Endothelial cell of umbilical vein (primary cell): ENCODE data around the gene CMIP. TPM values are rescaled to one million over a fixed set of nuclear protein-coding genes. Genes with fewer than 3 reads are reported as not detected.
A peak's percentile ranks its signal among the peaks of the same experiment; 100 is the strongest.

Source experiments
- BruUV-seq: library from RNA; stranded (reverse); fragments of 400-500 nt; replicated peaks from 2 replicates; lab custom pipeline; 2021; lab: Mats Ljungman, UMichigan
- CTCF ChIA-PET: fragments of 300-600, 350-600 bp; sonication (Branson Sonifier 250); formaldehyde crosslinking; loops from one replicate; lab custom pipeline; 2021; ENCODE audit warnings: antibody characterized with exemption, inconsistent platforms; lab: Charles Lee
- POLR2A ChIA-PET: fragments of 300-600, 350-600 bp; sonication (Branson Sonifier 250); formaldehyde crosslinking; loops from one replicate; lab custom pipeline; 2021; ENCODE audit warnings: antibody characterized with exemption, inconsistent platforms; lab: Charles Lee
- DNase-seq: peaks from one replicate; pipeline ENCODE4 v3.0.0-alpha.2; 2011; ENCODE audit warnings: low read depth, low spot score
- FAIRE-seq: peaks from 2 replicates; lab custom pipeline; 2011; peaks lifted over from hg19 to GRCh38; lab: Jason Lieb, UNC
- H2AFZ ChIP-seq: 2 replicates; pipeline ENCODE4 v1.6.0; 2012; ENCODE audit warnings: low read depth, low read length, control low read depth, inconsistent platforms
- H3K27ac ChIP-seq: 2 replicates; pipeline ENCODE4 v1.5.1; 2011; ENCODE audit warnings: low read depth, mild to moderate bottlenecking, control low read depth, low read length, moderate library complexity; ENCODE audit not compliant: insufficient read depth
- H3K27me3 ChIP-seq, 2 experiments: 2 replicates each; pipeline versions ENCODE4 v1.6.0 to v1.6.1; 2011; ENCODE audit warnings: low read length in 2 of 2, mixed read lengths in 1 of 2; ENCODE audit not compliant: control insufficient read depth in 2 of 2, insufficient read depth in 2 of 2
- H3K36me3 ChIP-seq, 2 experiments: 2 replicates in 1 of 2; 3 replicates in 1 of 2; pipeline ENCODE4 v1.5.1; 2011; ENCODE audit warnings: low read length in 2 of 2, mild to moderate bottlenecking in 1 of 2, moderate library complexity in 1 of 2; ENCODE audit not compliant: control insufficient read depth in 2 of 2, insufficient read depth in 2 of 2; ENCODE audit errors: extremely low read depth in 1 of 2
- H3K4me1 ChIP-seq: 3 replicates; pipeline ENCODE4 v1.5.1; 2011; ENCODE audit warnings: mild to moderate bottlenecking, low read length; ENCODE audit not compliant: control insufficient read depth, insufficient read depth; ENCODE audit errors: extremely low read depth
- H3K4me2 ChIP-seq: 2 replicates; pipeline ENCODE4 v1.6.1; 2011; ENCODE audit warnings: low read length, control low read depth, mixed read lengths; ENCODE audit not compliant: insufficient read depth
- H3K4me3 ChIP-seq, 3 experiments: fragments of 200-600 bp in 1 of 3; sonication (generic), shearing (Covaris generic) in 1 of 3; replicated peaks in 1 of 3; 2 replicates each; pipeline ENCODE4 v1.5.1; 2011 to 2016; ENCODE audit warnings: control low read depth in 3 of 3, low read length in 3 of 3, mild to moderate bottlenecking in 2 of 3, inconsistent platforms in 1 of 3, low read depth in 1 of 3, moderate library complexity in 1 of 3; ENCODE audit not compliant: insufficient read depth in 1 of 3
- H3K79me2 ChIP-seq: 2 replicates; pipeline ENCODE4 v1.6.0; 2012; ENCODE audit warnings: low read length, inconsistent platforms; ENCODE audit not compliant: control insufficient read depth, insufficient read depth
- H3K9ac ChIP-seq: replicated peaks from 2 replicates; pipeline ENCODE3; 2011; ENCODE audit warnings: low read length, control low read depth; ENCODE audit not compliant: insufficient read depth; ENCODE audit errors: extremely low read depth
- H3K9me1 ChIP-seq: replicated peaks from 3 replicates; pipeline ENCODE4 v1.6.0; 2011; ENCODE audit warnings: mild to moderate bottlenecking, low read length; ENCODE audit not compliant: control insufficient read depth, insufficient read depth; ENCODE audit errors: extremely low read depth
- H3K9me3 ChIP-seq: replicated peaks from 2 replicates; pipeline ENCODE4 v1.5.1; 2012; ENCODE audit warnings: low read length, inconsistent platforms; ENCODE audit not compliant: control insufficient read depth, insufficient read depth
- H4K20me1 ChIP-seq: replicated peaks from 2 replicates; pipeline ENCODE3; 2011; ENCODE audit warnings: mild to moderate bottlenecking, low read length; ENCODE audit not compliant: control insufficient read depth, insufficient read depth; ENCODE audit errors: extremely low read depth
- EZH2 ChIP-seq: IDR thresholded peaks from 2 replicates; pipeline ENCODE4 v1.6.1; 2012; ENCODE audit warnings: borderline replicate concordance, low read depth, mild to moderate bottlenecking, moderate library complexity, low read length, inconsistent platforms; ENCODE audit not compliant: severe bottlenecking
- FOS ChIP-seq: IDR thresholded peaks from 2 replicates; pipeline ENCODE4 v1.6.1; 2011; ENCODE audit warnings: mild to moderate bottlenecking, low read length, moderate library complexity, borderline replicate concordance; ENCODE audit not compliant: insufficient read depth
- GATA2 ChIP-seq: IDR thresholded peaks from 2 replicates; pipeline ENCODE4 v1.7.0; 2011; ENCODE audit warnings: low read depth, mild to moderate bottlenecking, moderate library complexity, mixed read lengths, low read length; ENCODE audit not compliant: insufficient read length, insufficient read depth
- JUN ChIP-seq: IDR thresholded peaks from 2 replicates; pipeline ENCODE4 v1.6.1; 2011; ENCODE audit warnings: borderline replicate concordance, low read depth; ENCODE audit not compliant: insufficient read length, insufficient read depth
- MYC ChIP-seq: IDR thresholded peaks from one replicate; pipeline ENCODE4 v1.6.1; 2011; ENCODE audit warnings: mild to moderate bottlenecking, low read depth, low read length
- POLR2A ChIP-seq: IDR thresholded peaks from 2 replicates; pipeline ENCODE4 v1.6.1; 2012; ENCODE audit warnings: low read depth, mild to moderate bottlenecking, control low read depth, low read length
- POLR2AphosphoS5 ChIP-seq: IDR thresholded peaks from 2 replicates; pipeline ENCODE4 v1.6.1; 2012; ENCODE audit warnings: low read depth, mild to moderate bottlenecking, control low read depth, low read length, moderate library complexity; ENCODE audit not compliant: insufficient read depth
- dilution Hi-C: fragments of 300-500 bp; cut with MboI; formaldehyde crosslinking; loops from one replicate; pipeline ENCODE4 v1.15.0; 2019; ENCODE audit warnings: low sequenced_read_pairs; ENCODE audit not compliant: extremely low pct_ligation_motif_present
- intact Hi-C: fragments of 100-400 bp; cut with micrococcal nuclease; formaldehyde crosslinking; loops from one replicate; pipeline ENCODE4 v1.10.0; 2022
- polyA plus RNA-seq, 4 experiments: library from polyadenylated mRNA; depleted of rRNA in 3 of 4; stranded (reverse) in 3 of 4; unstranded in 1 of 4; fragments of >200 nt; gene quantifications; 2 replicates each; pipeline versions ENCODE4 v1.2.1 to v1.2.3, GENCODE V29; 2011 to 2012; ENCODE audit warnings: missing spikeins in 1 of 4
- total RNA-seq: library from RNA; stranded (reverse); gene quantifications from 2 replicates; pipeline ENCODE4 v1.2.3, GENCODE V29; 2021
- TF ChIP-seq, protein P1 (sequence below): IDR thresholded peaks from 2 replicates; pipeline ENCODE4 v1.6.1; 2011; ENCODE audit not compliant: insufficient read depth, insufficient read length
- TF ChIP-seq, protein P2 (sequence below), 2 donors: IDR thresholded peaks; 1 replicate in 1 of 2; 2 replicates in 1 of 2; pipeline ENCODE4 v1.5.1; 2011; ENCODE audit warnings: low read length in 2 of 2, mild to moderate bottlenecking in 2 of 2, moderate library complexity in 2 of 2, control low read depth in 1 of 2, inconsistent platforms in 1 of 2, low read depth in 1 of 2; ENCODE audit not compliant: insufficient read depth in 1 of 2; ENCODE audit errors: extremely low read depth in 1 of 2

The CMIP gene
- total and polyA plus RNA-seq, 2 donors (not counting 3 experiments of a cell fraction or from before 2014, with no cell fraction given): 29.0 to 101 TPM

- DNase-seq: no peak
- FAIRE-seq: no peak
- Histone ChIP-seq H3K9ac (peak overlapping the region; percentile 17), H2AFZ (no peak overlapping the region), H3K9me3 (no peaks in the 10 kb centered on the region), H3K79me2 (peaks cover 3% of the 10 kb centered on the region), H3K36me3 (peaks cover 0 to 12% of the 10 kb centered on the region in 2 experiments), H3K4me1 (peaks cover 29% of the 10 kb centered on the region), H4K20me1 (no peaks in the 10 kb centered on the region), H3K27me3 (no peaks in the 10 kb centered on the region), H3K9me1 (no peaks in the 10 kb centered on the region), H3K27ac (peak overlapping the region; percentile 95), H3K4me2 (no peak overlapping the region), H3K4me3 (no peak overlapping the region)
- dilution Hi-C loops (no loop called here), intact Hi-C loops (no loop called here)
- POLR2A ChIA-PET: no interaction called here
- TF ChIP-seq FOS: no peak
- no TSS peak for BruUV-seq
- CTCF ChIA-PET: interaction anchor here (0.8 to 1.4 kb wide), 2 partner anchors 12 to 59 kb away, joined by 3 to 5 read pairs; no protein-coding TSS in a partner anchor
These were observed 240.3 kb downstream of the CMIP start for GRCh38 chr16:81684901-81685300.

GRCh38 chr16:81686391-81687130 is 242.0 kb downstream of the CMIP start:
- intact Hi-C loops: loop anchor here (1.0 to 2.0 kb wide), 4 partner anchors 9 to 194 kb away; no protein-coding TSS in a partner anchor
- H3K9me1 ChIP-seq: no peaks in the 10 kb centered on the region
- H3K9ac ChIP-seq: peak overlapping the region; percentile 78
- FAIRE-seq: peak; percentile 97
- peak; percentile 99 for DNase-seq
- dilution Hi-C loops: no loop called here
- H3K9me3 ChIP-seq: no peaks in the 10 kb centered on the region
- POLR2A ChIA-PET: interaction anchor here (1.2 kb wide), 1 partner anchor 8 kb away, joined by 10 read pairs; no protein-coding TSS in a partner anchor
- BruUV-seq: TSS peak; percentile 33
- H3K79me2 ChIP-seq: peaks cover 3% of the 10 kb centered on the region
- no peak overlapping the region for H2AFZ ChIP-seq
- TF ChIP-seq JUN: peak; percentile 65
- TF ChIP-seq, protein P1, sequence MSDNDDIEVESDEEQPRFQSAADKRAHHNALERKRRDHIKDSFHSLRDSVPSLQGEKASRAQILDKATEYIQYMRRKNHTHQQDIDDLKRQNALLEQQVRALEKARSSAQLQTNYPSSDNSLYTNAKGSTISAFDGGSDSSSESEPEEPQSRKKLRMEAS: no peak
- no peak for TF ChIP-seq EZH2
- peak; percentile 98 for TF ChIP-seq GATA2
- TF ChIP-seq FOS: peak; percentile 83
- TF ChIP-seq MYC: no peak
- TF ChIP-seq, protein P2, sequence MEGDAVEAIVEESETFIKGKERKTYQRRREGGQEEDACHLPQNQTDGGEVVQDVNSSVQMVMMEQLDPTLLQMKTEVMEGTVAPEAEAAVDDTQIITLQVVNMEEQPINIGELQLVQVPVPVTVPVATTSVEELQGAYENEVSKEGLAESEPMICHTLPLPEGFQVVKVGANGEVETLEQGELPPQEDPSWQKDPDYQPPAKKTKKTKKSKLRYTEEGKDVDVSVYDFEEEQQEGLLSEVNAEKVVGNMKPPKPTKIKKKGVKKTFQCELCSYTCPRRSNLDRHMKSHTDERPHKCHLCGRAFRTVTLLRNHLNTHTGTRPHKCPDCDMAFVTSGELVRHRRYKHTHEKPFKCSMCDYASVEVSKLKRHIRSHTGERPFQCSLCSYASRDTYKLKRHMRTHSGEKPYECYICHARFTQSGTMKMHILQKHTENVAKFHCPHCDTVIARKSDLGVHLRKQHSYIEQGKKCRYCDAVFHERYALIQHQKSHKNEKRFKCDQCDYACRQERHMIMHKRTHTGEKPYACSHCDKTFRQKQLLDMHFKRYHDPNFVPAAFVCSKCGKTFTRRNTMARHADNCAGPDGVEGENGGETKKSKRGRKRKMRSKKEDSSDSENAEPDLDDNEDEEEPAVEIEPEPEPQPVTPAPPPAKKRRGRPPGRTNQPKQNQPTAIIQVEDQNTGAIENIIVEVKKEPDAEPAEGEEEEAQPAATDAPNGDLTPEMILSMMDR (IDR thresholded peaks at IDR 0.05; ENCODE audit: extremely low read depth in 1 of 2, insufficient read depth in 1 of 2, low read depth in 1 of 2, low read length in 2 of 2): no peak
- TF ChIP-seq POLR2A: peak; percentile 80
- TF ChIP-seq POLR2AphosphoS5: peak; percentile 87
- no peaks in the 10 kb centered on the region for H3K27me3 ChIP-seq
- H3K4me3 ChIP-seq: no peak overlapping the region
- H3K4me2 ChIP-seq: no peak overlapping the region
- CTCF ChIA-PET: interaction anchor here (1.4 to 2.1 kb wide), 4 partner anchors 8 to 64 kb away, joined by 5 to 19 read pairs (median 9); no protein-coding TSS in a partner anchor
- H3K36me3 ChIP-seq: peaks cover 0 to 1% of the 10 kb centered on the region in 2 experiments
- peak overlapping the region; percentile 95 for H3K27ac ChIP-seq
- H3K4me1 ChIP-seq: peaks cover 29% of the 10 kb centered on the region
- H4K20me1 ChIP-seq: no peaks in the 10 kb centered on the region
